Measurements from ENCODE around the gene TMEFF1. TPM values are rescaled to one million over a fixed set of nuclear protein-coding genes. Genes with fewer than 3 reads are reported as not detected.
"Not testable (repeated sequence)": the region's sequence is repeated elsewhere in the genome, so short reads cannot be mapped to it uniquely, and the experiment has no call there.

Gene TMEFF1
- total RNA-seq, 1 donor from 2014 or later = 14.8 TPM

GRCh38 chr9:100437860-100438805 is 34.8 kb upstream of the TMEFF1 start:
- peaks cover 91% of the 10 kb centered on the region for H4K20me1 ChIP-seq (ENCODE audit: insufficient read depth, low read length)

GRCh38 chr9:100440071-100440470 is 32.9 kb upstream of the TMEFF1 start:
- H3K9ac ChIP-seq (ENCODE audit: low read length) = no peak overlapping the region
- no peak for FAIRE-seq

More at GRCh38 chr9:100437860-100438805, 34.8 kb upstream of the TMEFF1 start:
- FAIRE-seq = no peak
- Histone ChIP-seq H3K4me3 (ENCODE audit: insufficient read depth, low read depth, low read length) (no peak overlapping the region), H3K9ac (ENCODE audit: low read length) (no peak overlapping the region), H3K9me3 (ENCODE audit: insufficient read depth, low read depth, low read length) (no peaks in the 10 kb centered on the region), H3K27ac (ENCODE audit: low read depth, low read length) (no peak overlapping the region), H3K79me2 (ENCODE audit: insufficient read depth, low read length) (peaks cover 99% of the 10 kb centered on the region), H3K27me3 (ENCODE audit: insufficient read depth, low read length) (no peaks in the 10 kb centered on the region), H3K4me2 (ENCODE audit: low read length) (no peak overlapping the region), H3K36me3 (ENCODE audit: insufficient read depth, low read length) (peaks cover 10% of the 10 kb centered on the region), H3K4me1 (ENCODE audit: insufficient read depth, low read length) (no peaks in the 10 kb centered on the region), H2AFZ (ENCODE audit: low read depth, low read length) (no peak overlapping the region)
- no peaks in the 10 kb centered on the region for H3K27me3 Mint-ChIP-seq (ENCODE audit: low read depth, unreplicated experiment)
- H3K36me3 Mint-ChIP-seq (ENCODE audit: low read depth, unreplicated experiment) = no peaks in the 10 kb centered on the region
- H3K4me3 Mint-ChIP-seq (ENCODE audit: unreplicated experiment) = no peak overlapping the region
- peak overlapping the region; percentile 66 for H3K27ac Mint-ChIP-seq (ENCODE audit: unreplicated experiment)
- H3K4me1 Mint-ChIP-seq (ENCODE audit: low read depth, unreplicated experiment) = peaks cover 8% of the 10 kb centered on the region
- TF ChIP-seq EZH2 (IDR thresholded peaks at IDR 0.05; ENCODE audit: insufficient read depth, low read length) = no peak
- TF ChIP-seq CTCF (IDR thresholded peaks at IDR 0.05; ENCODE audit: insufficient read depth, low read depth, low read length) = peak; percentile 99
- DNase-seq (ENCODE audit: low read depth) = peak; percentile 51
- H3K9me3 Mint-ChIP-seq (ENCODE audit: unreplicated experiment) = no peaks in the 10 kb centered on the region

GRCh38 chr9:100440487-100440886 is 32.5 kb upstream of the TMEFF1 start:
- H3K27me3 ChIP-seq (ENCODE audit: insufficient read depth, low read length); H3K4me3 Mint-ChIP-seq (ENCODE audit: unreplicated experiment); H3K9ac ChIP-seq (ENCODE audit: low read length); H3K36me3 Mint-ChIP-seq (ENCODE audit: low read depth, unreplicated experiment); H3K4me3 ChIP-seq (ENCODE audit: insufficient read depth, low read depth, low read length); H3K27ac Mint-ChIP-seq (ENCODE audit: unreplicated experiment); H3K9me3 ChIP-seq (ENCODE audit: insufficient read depth, low read depth, low read length); H3K27me3 Mint-ChIP-seq (ENCODE audit: low read depth, unreplicated experiment); H3K27ac ChIP-seq (ENCODE audit: low read depth, low read length); H2AFZ ChIP-seq (ENCODE audit: low read depth, low read length); H3K4me1 ChIP-seq (ENCODE audit: insufficient read depth, low read length); H3K4me2 ChIP-seq (ENCODE audit: low read length); FAIRE-seq; DNase-seq (ENCODE audit: low read depth); H3K9me3 Mint-ChIP-seq (ENCODE audit: unreplicated experiment): not testable (repeated sequence)
- peaks cover 99% of the 10 kb centered on the region for H3K79me2 ChIP-seq (ENCODE audit: insufficient read depth, low read length)
- H3K4me1 Mint-ChIP-seq (ENCODE audit: low read depth, unreplicated experiment) = peaks cover 18% of the 10 kb centered on the region
- H3K36me3 ChIP-seq (ENCODE audit: insufficient read depth, low read length) = peaks cover 19% of the 10 kb centered on the region
- peaks cover 91% of the 10 kb centered on the region for H4K20me1 ChIP-seq (ENCODE audit: insufficient read depth, low read length)

More at GRCh38 chr9:100440071-100440470, 32.9 kb upstream of the TMEFF1 start:
- Histone ChIP-seq H4K20me1 (ENCODE audit: insufficient read depth, low read length) (peaks cover 92% of the 10 kb centered on the region), H3K4me3 (ENCODE audit: insufficient read depth, low read depth, low read length) (no peak overlapping the region), H2AFZ (ENCODE audit: low read depth, low read length) (no peak overlapping the region), H3K27ac (ENCODE audit: low read depth, low read length) (no peak overlapping the region), H3K79me2 (ENCODE audit: insufficient read depth, low read length) (peaks cover 99% of the 10 kb centered on the region), H3K4me2 (ENCODE audit: low read length) (no peak overlapping the region), H3K4me1 (ENCODE audit: insufficient read depth, low read length) (no peaks in the 10 kb centered on the region), H3K36me3 (ENCODE audit: insufficient read depth, low read length) (peaks cover 19% of the 10 kb centered on the region), H3K9me3 (ENCODE audit: insufficient read depth, low read depth, low read length) (no peaks in the 10 kb centered on the region), H3K27me3 (ENCODE audit: insufficient read depth, low read length) (no peaks in the 10 kb centered on the region)
- TF ChIP-seq EZH2 (IDR thresholded peaks at IDR 0.05; ENCODE audit: insufficient read depth, low read length) = no peak
- no peak for TF ChIP-seq CTCF (IDR thresholded peaks at IDR 0.05; ENCODE audit: insufficient read depth, low read depth, low read length)
- Mint-ChIP-seq H3K27ac (ENCODE audit: unreplicated experiment) (no peak overlapping the region), H3K4me3 (ENCODE audit: unreplicated experiment) (no peak overlapping the region), H3K9me3 (ENCODE audit: unreplicated experiment) (no peaks in the 10 kb centered on the region), H3K27me3 (ENCODE audit: low read depth, unreplicated experiment) (no peaks in the 10 kb centered on the region), H3K4me1 (ENCODE audit: low read depth, unreplicated experiment) (peaks cover 18% of the 10 kb centered on the region), H3K36me3 (ENCODE audit: low read depth, unreplicated experiment) (peaks cover 6% of the 10 kb centered on the region)
- peak; percentile 57 for DNase-seq (ENCODE audit: low read depth)

Measured in astrocyte (in vitro differentiated cells and primary cell).